ENCODE results near the gene TMEM252.

TMEM252 gene
- 0 to 0.23 (median 0.07) reads per million in 18 experiments for total RNA-seq

- no peak for DNase-seq
These were observed at the start of gene TMEM252 for GRCh38 chr9:68540712-68541535. Gene TMEM252, minus strand, starts transcription at chr9:68540883. Its CDS starts 69 bp downstream, at chr9:68540814.

GRCh38 chr9:68585034-68585761 is 44.5 kb upstream of the TMEM252 start:
- no peak for DNase-seq

- peak; percentile 88 to 91 for DNase-seq
These were observed 43.7 kb upstream of the TMEM252 start for GRCh38 chr9:68584189-68585033.

- peak; percentile 52 to 57 for DNase-seq
These were observed 41.0 kb upstream of the TMEM252 start for GRCh38 chr9:68581696-68582095.

- DNase-seq, result peak in 1 of 2 donors; percentile 26
These were observed 37.3 kb upstream of the TMEM252 start for GRCh38 chr9:68577774-68578591.

GRCh38 chr9:68575817-68576216 is 35.1 kb upstream of the TMEM252 start:
- no peak for DNase-seq

- DNase-seq, result no peak
These were observed 33.5 kb upstream of the TMEM252 start for GRCh38 chr9:68574150-68574549.

- DNase-seq, result no peak
These were observed 26.9 kb upstream of the TMEM252 start for GRCh38 chr9:68567565-68567964.

GRCh38 chr9:68562461-68562860 is 21.8 kb upstream of the TMEM252 start:
- DNase-seq, result no peak

- peak; percentile 81 to 92 for DNase-seq
These were observed 19.6 kb upstream of the TMEM252 start for GRCh38 chr9:68560071-68560844.

- DNase-seq, result no peak
These were observed 17.9 kb upstream of the TMEM252 start for GRCh38 chr9:68558545-68558944.

GRCh38 chr9:68555437-68556150 is 14.9 kb upstream of the TMEM252 start:
- peak; percentile 55 to 66 for DNase-seq

GRCh38 chr9:68552700-68553476 is 12.2 kb upstream of the TMEM252 start:
- no peak for DNase-seq

- DNase-seq, result peak; percentile 61 to 65
These were observed 10.5 kb upstream of the TMEM252 start for GRCh38 chr9:68551191-68551590.

- no peak for DNase-seq
These were observed 7.6 kb upstream of the TMEM252 start for GRCh38 chr9:68548241-68548640.

GRCh38 chr9:68547417-68547816 is 6.7 kb upstream of the TMEM252 start:
- DNase-seq, result peak; percentile 79 to 93

- peak; percentile 97 for DNase-seq
These were observed 6.1 kb upstream of the TMEM252 start for GRCh38 chr9:68546596-68547390.

- no peak for DNase-seq
These were observed 4.5 kb upstream of the TMEM252 start for GRCh38 chr9:68545033-68545705.

All from inflammatory macrophage (primary cell).